IgD-negative memory B cell (primary cell): Measurements from ENCODE around the gene CACNG5. TPM values are rescaled to one million over a fixed set of nuclear protein-coding genes. Genes with fewer than 3 reads are reported as not detected.

Source experiments
- H3K27ac Mint-ChIP-seq, 3 donors: one replicate each; pipeline ENCODE4 v1.8.0; 2020 to 2022; ENCODE audit warnings: mild to moderate bottlenecking in 3 of 3, mixed read lengths in 3 of 3, moderate library complexity in 1 of 3
- H3K27me3 Mint-ChIP-seq: one replicate; pipeline ENCODE4 v1.8.0; 2021; ENCODE audit warnings: mixed read lengths
- H3K36me3 Mint-ChIP-seq: one replicate; pipeline ENCODE4 v1.8.0; 2020; ENCODE audit warnings: mild to moderate bottlenecking, mixed read lengths
- H3K4me1 Mint-ChIP-seq, 3 donors: one replicate each; pipeline ENCODE4 v1.8.0; 2020 to 2022; ENCODE audit warnings: mixed read lengths in 3 of 3, mild to moderate bottlenecking in 1 of 3
- H3K4me3 Mint-ChIP-seq, 4 donors: one replicate each; pipeline ENCODE4 v1.8.0; 2020 to 2022; ENCODE audit warnings: mild to moderate bottlenecking in 4 of 4, mixed read lengths in 4 of 4, moderate library complexity in 3 of 4
- H3K9me3 Mint-ChIP-seq, 3 donors: one replicate each; pipeline ENCODE4 v1.8.0; 2020 to 2021; ENCODE audit warnings: mixed read lengths in 3 of 3, mild to moderate bottlenecking in 1 of 3
- polyA plus RNA-seq: library from polyadenylated mRNA; unstranded; fragments of 300-500 nt; fragmentation: Illumina TruSeq; gene quantifications from one replicate; pipeline ENCODE4 v1.2.3, GENCODE V29; 2021

The CACNG5 gene
- polyA plus RNA-seq, 1 donor from 2014 or later: not detected

- H3K27me3 Mint-ChIP-seq: peaks cover 16% of the 10 kb centered on the region
- no peaks in the 10 kb centered on the region for H3K4me1 Mint-ChIP-seq
- H3K27ac Mint-ChIP-seq: no peak overlapping the region
- H3K36me3 Mint-ChIP-seq: no peaks in the 10 kb centered on the region
- H3K9me3 Mint-ChIP-seq: peaks cover 0 to 2% (median 0%) of the 10 kb centered on the region in 3 donors
- H3K4me3 Mint-ChIP-seq: peak overlapping the region in 1 of 4 donors; percentile 47
Observed at GRCh38 chr17:66836063-66837005, 1.4 kb downstream of the CACNG5 start.

DNA sequence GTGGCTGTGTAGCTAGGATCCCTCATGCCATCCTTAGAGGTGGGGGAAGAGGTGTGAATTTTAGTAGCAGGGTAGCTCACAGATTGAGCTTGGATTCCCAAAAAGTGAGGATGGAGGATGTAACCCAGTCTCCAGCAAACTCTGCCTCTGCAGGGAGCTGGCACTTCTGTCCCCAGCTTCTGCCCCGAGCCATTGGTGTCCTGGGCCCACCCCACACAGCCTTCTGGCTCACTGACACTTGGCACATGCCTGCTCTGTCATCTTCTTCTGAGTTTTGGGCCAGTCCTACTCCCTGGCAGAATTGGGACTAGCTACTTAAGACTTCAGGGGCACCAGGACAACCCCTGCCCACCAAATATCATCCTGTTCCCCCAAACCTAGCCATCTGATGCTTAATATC is 2.3 kb downstream of the CACNG5 start:
- H3K27me3 Mint-ChIP-seq: peaks cover 11% of the 10 kb centered on the region
- H3K4me3 Mint-ChIP-seq: no peak overlapping the region
- no peaks in the 10 kb centered on the region for H3K4me1 Mint-ChIP-seq
- no peak overlapping the region for H3K27ac Mint-ChIP-seq
- peaks cover 0 to 2% (median 0%) of the 10 kb centered on the region in 3 donors for H3K9me3 Mint-ChIP-seq
- no peaks in the 10 kb centered on the region for H3K36me3 Mint-ChIP-seq

- H3K27ac Mint-ChIP-seq: no peak overlapping the region
- H3K27me3 Mint-ChIP-seq: peaks cover 8% of the 10 kb centered on the region
Observed at GRCh38 chr17:66837885-66838665, 3.2 kb downstream of the CACNG5 start.

DNA sequence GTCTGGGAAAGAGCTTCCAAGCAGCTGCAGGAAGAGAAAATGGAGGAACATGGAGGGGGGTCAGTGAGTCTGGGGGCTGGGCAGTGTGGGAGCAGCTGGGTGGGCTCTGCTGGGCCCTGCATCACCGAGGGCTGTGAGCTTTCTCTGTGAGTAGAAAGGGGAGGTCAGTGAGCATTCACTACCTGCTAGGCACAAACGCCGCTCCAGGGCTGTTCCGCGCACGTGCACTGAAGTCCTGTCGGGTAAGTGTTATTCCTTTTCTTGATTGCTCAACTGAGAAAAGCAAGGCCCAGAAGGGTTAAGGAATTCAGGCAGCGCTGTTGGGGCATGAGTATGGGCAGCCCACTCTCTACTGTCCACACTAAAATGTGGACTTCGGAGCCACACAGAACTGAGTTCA is 4.7 kb downstream of the CACNG5 start:
- no peaks in the 10 kb centered on the region for H3K4me1 Mint-ChIP-seq
- peaks cover 0 to 2% (median 0%) of the 10 kb centered on the region in 3 donors for H3K9me3 Mint-ChIP-seq
- no peaks in the 10 kb centered on the region for H3K36me3 Mint-ChIP-seq
- no peak overlapping the region for H3K4me3 Mint-ChIP-seq
- H3K27ac Mint-ChIP-seq: no peak overlapping the region
- peaks cover 4% of the 10 kb centered on the region for H3K27me3 Mint-ChIP-seq

More at GRCh38 chr17:66837885-66838665, 3.2 kb downstream of the CACNG5 start:
- Mint-ChIP-seq H3K9me3 (peaks cover 0 to 2% (median 0%) of the 10 kb centered on the region in 3 donors), H3K4me1 (no peaks in the 10 kb centered on the region), H3K36me3 (no peaks in the 10 kb centered on the region), H3K4me3 (no peak overlapping the region)

DNA sequence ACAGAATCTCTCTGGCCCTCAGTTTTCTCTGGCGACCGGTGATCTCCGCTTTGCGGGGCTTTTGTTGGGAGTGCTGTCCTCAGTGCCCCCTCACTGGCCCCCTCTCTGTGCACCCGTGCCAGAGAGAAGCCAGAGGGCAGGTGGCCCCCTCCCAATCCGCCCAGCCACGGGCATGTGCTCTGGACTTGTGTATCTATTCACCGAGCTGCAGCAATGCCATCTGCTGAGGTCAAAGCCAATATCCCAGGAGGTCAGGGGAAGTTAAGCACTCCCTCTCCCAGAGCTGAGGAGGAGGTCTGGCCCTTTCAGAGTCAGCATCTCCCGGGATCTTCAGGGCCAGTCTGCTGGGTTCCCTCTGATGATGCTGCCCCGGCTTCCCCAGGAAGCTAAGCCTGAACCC is 5.1 kb downstream of the CACNG5 start:
- Mint-ChIP-seq H3K36me3 (no peaks in the 10 kb centered on the region), H3K4me3 (no peak overlapping the region), H3K27ac (no peak overlapping the region), H3K27me3 (peaks cover 2% of the 10 kb centered on the region), H3K4me1 (no peaks in the 10 kb centered on the region), H3K9me3 (peaks cover 0 to 2% (median 0%) of the 10 kb centered on the region in 3 donors)

DNA sequence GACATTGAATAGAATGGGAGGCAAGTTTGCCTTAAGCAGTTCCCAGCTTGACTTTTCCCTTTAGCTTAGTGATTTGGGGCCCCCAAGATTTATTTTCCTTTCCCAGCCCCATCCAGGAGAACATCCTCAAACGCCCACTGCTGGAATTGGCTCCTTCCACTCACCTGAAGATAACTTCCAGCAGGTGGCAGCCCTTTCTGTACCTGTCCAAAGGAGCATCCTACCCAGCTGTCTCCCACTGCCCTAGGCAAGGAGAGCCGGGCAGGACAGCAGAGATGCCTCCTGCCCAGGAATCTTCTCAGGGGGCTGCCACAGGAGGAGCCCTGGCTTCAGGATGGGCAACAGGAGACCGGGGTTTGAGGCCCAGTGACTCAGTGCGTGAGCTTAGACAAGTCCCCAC is 6.4 kb downstream of the CACNG5 start:
- Mint-ChIP-seq H3K4me1 (no peaks in the 10 kb centered on the region), H3K4me3 (no peak overlapping the region), H3K27ac (no peak overlapping the region), H3K27me3 (peaks cover 2% of the 10 kb centered on the region), H3K36me3 (no peaks in the 10 kb centered on the region), H3K9me3 (peaks cover 0 to 2% (median 2%) of the 10 kb centered on the region in 3 donors)

DNA sequence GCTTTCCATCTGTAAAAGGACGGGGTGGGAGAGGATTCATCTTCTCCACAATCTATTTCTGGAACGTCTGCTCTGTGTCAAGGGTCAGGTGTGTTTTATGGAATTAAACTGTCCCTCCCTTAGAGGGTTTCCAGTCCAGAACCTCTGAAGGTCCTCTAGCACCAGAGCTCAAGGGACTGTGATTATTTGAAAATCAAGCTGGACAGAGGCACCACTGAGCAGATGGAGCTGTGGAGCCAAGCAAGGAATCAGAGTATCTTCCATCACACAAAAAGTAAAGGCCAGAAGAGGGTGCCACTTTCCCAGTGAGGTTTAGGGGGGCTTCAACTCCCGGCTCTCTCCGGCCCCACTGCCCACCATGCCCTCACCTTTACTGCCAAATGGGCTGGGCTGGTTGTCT is 6.8 kb downstream of the CACNG5 start:
- Mint-ChIP-seq H3K4me3 (no peak overlapping the region), H3K9me3 (peaks cover 0 to 7% (median 2%) of the 10 kb centered on the region in 3 donors), H3K4me1 (no peaks in the 10 kb centered on the region), H3K36me3 (no peaks in the 10 kb centered on the region), H3K27ac (peak overlapping the region in 1 of 3 donors; percentile 53), H3K27me3 (peaks cover 2% of the 10 kb centered on the region)

GRCh38 chr17:66842505-66842904 is 7.6 kb downstream of the CACNG5 start:
- H3K36me3 Mint-ChIP-seq: no peaks in the 10 kb centered on the region
- peaks cover 0 to 7% (median 2%) of the 10 kb centered on the region in 3 donors for H3K9me3 Mint-ChIP-seq
- no peak overlapping the region for H3K27ac Mint-ChIP-seq
- H3K27me3 Mint-ChIP-seq: peaks cover under 1% of the 10 kb centered on the region
- no peaks in the 10 kb centered on the region for H3K4me1 Mint-ChIP-seq
- no peak overlapping the region for H3K4me3 Mint-ChIP-seq

- Mint-ChIP-seq H3K27me3 (no peaks in the 10 kb centered on the region), H3K4me1 (no peaks in the 10 kb centered on the region), H3K27ac (no peak overlapping the region), H3K36me3 (no peaks in the 10 kb centered on the region), H3K4me3 (no peak overlapping the region), H3K9me3 (peaks cover 0 to 7% (median 2%) of the 10 kb centered on the region in 3 donors)
Observed at GRCh38 chr17:66842959-66843358, 8.0 kb downstream of the CACNG5 start.

DNA sequence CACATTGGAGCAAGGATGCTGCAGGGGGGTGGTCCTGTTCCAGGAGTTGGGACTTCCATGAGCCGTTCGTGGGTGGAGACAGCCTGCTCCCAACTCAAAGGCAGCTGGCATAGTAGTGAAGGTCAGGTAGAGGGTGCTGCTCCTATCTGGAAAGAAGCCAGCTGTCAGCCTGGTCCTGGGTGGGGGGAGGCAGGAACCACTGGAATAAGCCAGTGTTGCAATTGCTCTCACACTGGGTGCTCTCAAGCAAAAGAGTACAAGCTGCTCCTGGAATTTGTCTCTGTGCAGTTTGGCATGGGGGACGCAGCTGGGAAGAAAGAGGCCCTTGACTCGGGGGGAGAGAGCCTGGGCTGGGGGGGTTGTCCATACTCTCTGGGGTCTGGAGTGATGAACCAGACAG is 8.7 kb downstream of the CACNG5 start:
- Mint-ChIP-seq H3K4me1 (no peaks in the 10 kb centered on the region), H3K27me3 (no peaks in the 10 kb centered on the region), H3K36me3 (no peaks in the 10 kb centered on the region), H3K4me3 (no peak overlapping the region), H3K27ac (no peak overlapping the region), H3K9me3 (peaks cover 0 to 7% (median 2%) of the 10 kb centered on the region in 3 donors)

GRCh38 chr17:66847704-66848103 is 12.8 kb downstream of the CACNG5 start:
- Mint-ChIP-seq H3K36me3 (no peaks in the 10 kb centered on the region), H3K9me3 (peaks cover 0 to 10% (median 0%) of the 10 kb centered on the region in 3 donors), H3K4me1 (no peaks in the 10 kb centered on the region), H3K27ac (no peak overlapping the region), H3K27me3 (peaks cover 2% of the 10 kb centered on the region), H3K4me3 (no peak overlapping the region)

DNA sequence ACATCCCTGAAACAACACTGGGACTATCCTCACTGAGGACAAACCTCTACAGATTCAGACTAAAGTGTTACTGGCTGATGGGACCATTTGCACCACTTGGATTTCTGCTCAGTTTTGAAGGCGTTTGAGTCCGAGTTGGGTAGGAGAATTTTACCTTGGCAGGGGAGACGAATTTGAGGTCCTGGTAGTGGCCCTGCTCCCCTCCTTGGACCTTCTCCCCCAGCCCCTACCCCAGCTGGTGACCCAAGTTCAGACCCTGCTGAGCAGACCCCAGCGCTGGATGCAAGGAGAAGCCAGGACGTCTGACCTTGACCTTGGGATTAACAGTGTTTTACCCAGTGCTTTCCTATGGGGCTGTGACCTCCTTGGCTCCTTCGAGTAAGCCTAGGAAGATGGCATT is 13.6 kb downstream of the CACNG5 start:
- Mint-ChIP-seq H3K9me3 (peaks cover 0 to 10% (median 0%) of the 10 kb centered on the region in 3 donors), H3K27ac (no peak overlapping the region), H3K27me3 (peaks cover 2% of the 10 kb centered on the region), H3K4me1 (no peaks in the 10 kb centered on the region), H3K36me3 (no peaks in the 10 kb centered on the region), H3K4me3 (no peak overlapping the region)

DNA sequence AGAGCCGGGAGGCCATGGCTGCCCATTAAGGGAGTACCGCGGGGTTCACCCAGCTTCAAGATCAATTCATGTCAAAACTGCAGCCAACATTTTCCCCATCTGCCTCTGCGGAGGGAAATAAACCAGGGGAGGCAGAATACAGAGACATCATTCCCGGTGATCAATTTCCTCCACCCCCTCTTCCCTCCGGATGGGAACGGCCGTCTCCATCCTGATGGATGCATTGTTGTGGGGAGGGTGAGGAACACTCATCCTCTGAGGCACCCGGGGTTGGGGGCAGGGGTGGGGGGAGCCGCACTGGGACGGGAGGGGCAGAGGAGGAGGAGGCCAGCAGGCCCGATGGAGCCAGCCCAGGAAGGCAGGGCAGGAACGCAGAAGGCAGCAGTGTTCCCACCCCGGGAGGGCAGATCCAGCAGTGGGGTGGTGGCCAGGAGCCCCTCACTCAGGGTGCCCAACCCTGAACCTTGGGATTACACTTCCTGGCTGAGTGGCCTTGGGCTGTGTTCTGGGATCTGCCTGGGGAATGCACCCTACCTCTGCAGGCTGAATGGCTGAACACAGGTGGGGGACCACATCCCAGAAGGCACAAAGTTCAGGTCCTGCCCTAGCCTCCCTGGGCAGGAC is 14.2 kb downstream of the CACNG5 start:
- Mint-ChIP-seq H3K36me3 (no peaks in the 10 kb centered on the region), H3K4me3 (no peak overlapping the region), H3K27ac (no peak overlapping the region), H3K27me3 (peaks cover 2% of the 10 kb centered on the region), H3K4me1 (no peaks in the 10 kb centered on the region), H3K9me3 (peaks cover 0 to 10% (median 0%) of the 10 kb centered on the region in 3 donors)

DNA sequence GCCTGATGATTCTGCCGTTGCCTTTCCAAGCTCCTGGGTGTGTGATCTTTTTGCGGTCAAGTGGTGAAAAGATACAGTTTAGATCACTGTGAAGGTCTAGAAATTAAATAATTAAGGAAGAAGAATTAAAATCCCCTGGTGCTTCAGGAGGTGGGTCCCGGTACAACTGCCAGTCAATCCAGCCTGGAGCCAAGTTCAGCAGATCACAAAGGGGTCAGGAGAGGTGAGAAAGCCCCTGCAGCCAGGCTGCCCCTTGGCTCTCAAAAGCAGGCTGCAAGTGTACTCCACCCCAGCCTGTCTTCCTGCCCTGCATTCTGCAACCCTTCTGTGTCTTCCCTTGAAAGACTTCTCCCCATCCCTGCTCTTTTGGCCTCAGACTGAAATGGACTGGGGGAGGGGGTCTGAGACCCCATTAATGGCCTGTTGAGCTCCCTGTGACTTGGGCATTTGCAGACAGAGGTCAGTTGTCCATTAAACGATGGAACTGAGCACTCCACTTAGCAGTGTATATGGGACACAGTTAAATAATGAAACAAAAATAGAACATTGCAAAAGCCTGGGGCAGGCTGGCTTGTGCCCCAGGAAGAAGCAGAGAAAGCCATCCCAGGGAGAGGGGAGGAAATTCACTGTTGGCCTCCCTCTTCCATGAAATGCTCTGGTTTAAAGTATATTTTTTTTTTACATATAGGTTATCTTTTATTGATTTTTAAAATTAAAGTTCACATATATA is 15.1 kb downstream of the CACNG5 start:
- Mint-ChIP-seq H3K36me3 (no peaks in the 10 kb centered on the region), H3K4me1 (no peaks in the 10 kb centered on the region), H3K4me3 (no peak overlapping the region), H3K9me3 (peaks cover 0 to 16% (median 2%) of the 10 kb centered on the region in 3 donors), H3K27ac (no peak overlapping the region), H3K27me3 (peaks cover 2% of the 10 kb centered on the region)
